Measurements from ENCODE around the gene CAND2.

Gene CAND2

DNA sequence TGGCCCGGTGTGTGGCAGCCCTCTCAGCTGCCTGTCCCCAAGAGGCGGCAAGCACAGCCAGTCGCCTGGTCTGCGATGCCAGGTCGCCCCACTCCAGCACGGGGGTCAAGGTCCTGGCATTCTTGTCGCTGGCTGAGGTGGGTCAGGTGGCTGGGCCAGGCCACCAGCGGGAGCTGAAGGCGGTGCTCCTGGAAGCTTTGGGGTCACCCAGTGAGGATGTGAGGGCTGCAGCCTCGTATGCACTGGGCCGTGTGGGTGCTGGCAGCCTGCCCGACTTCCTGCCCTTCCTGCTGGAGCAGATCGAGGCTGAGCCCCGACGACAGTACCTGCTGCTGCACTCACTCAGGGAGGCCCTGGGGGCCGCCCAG lies 20.8 kb downstream of the CAND2 start:
- TF ChIP-seq, protein P1, sequence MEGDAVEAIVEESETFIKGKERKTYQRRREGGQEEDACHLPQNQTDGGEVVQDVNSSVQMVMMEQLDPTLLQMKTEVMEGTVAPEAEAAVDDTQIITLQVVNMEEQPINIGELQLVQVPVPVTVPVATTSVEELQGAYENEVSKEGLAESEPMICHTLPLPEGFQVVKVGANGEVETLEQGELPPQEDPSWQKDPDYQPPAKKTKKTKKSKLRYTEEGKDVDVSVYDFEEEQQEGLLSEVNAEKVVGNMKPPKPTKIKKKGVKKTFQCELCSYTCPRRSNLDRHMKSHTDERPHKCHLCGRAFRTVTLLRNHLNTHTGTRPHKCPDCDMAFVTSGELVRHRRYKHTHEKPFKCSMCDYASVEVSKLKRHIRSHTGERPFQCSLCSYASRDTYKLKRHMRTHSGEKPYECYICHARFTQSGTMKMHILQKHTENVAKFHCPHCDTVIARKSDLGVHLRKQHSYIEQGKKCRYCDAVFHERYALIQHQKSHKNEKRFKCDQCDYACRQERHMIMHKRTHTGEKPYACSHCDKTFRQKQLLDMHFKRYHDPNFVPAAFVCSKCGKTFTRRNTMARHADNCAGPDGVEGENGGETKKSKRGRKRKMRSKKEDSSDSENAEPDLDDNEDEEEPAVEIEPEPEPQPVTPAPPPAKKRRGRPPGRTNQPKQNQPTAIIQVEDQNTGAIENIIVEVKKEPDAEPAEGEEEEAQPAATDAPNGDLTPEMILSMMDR (IDR thresholded peaks at IDR 0.05), result no peak

DNA sequence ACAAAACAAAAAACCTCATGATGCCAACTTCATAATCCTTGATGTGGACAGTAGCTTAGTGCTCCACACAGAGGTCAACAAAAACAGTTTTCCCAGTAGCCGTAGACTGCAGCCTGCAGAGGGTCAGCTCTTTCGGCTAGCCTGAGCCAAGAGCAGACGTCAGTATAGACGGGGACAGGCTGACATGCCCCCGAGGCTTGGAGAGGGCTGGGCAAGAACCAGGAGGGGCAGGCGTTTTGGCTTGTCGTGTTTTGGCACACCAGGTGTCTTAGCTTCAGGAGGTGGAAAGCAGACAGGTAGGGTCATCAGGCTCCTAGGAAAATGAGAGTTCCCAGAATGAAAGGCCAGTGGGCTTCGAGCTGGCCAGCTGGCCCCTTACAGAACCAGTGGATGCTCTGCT lies 21.8 kb downstream of the CAND2 start:
- TF ChIP-seq, protein P1 (IDR thresholded peaks at IDR 0.05), result no peak

GRCh38 chr3:12818773-12819172 lies 22.3 kb downstream of the CAND2 start:
- TF ChIP-seq, protein P1 (IDR thresholded peaks at IDR 0.05), result no peak

DNA sequence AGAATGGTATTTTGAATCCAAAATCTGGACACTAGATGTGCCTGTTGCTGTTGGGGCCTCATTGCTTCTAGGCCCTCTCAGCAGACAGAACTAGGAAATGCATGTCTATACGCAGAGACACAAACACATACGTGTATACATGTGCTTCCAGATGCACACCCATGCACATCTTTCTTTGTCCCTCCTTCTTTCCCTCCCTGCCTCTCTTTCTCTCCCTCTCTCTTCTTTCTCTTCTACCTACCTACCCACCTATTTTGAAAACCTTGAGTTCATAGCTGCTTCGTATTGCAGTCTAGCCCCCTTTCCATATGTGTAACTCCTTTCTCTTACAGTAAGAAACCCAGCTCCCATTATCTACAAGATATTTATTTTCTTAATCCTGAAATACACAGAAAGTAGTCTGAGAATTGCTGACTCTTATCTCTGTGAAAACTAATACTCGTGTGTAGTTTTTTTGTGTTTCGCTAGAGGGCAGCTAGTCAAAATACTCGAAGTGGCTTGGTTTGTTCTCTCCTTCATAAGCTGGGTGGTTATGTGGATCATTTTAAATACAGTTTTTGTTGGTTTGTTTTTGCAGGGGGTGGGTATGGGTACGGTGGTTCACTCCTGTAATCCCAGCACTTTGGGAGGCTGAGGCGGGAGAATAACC lies 26.4 kb downstream of the CAND2 start:
- TF ChIP-seq, protein P1 (IDR thresholded peaks at IDR 0.05), result peak; percentile 65

GRCh38 chr3:12824299-12824698 lies 27.8 kb downstream of the CAND2 start:
- TF ChIP-seq, protein P1 (IDR thresholded peaks at IDR 0.05), result no peak

- TF ChIP-seq, protein P1 (IDR thresholded peaks at IDR 0.05), result no peak
Observed at GRCh38 chr3:12825156-12825555, 28.7 kb downstream of the CAND2 start.

DNA sequence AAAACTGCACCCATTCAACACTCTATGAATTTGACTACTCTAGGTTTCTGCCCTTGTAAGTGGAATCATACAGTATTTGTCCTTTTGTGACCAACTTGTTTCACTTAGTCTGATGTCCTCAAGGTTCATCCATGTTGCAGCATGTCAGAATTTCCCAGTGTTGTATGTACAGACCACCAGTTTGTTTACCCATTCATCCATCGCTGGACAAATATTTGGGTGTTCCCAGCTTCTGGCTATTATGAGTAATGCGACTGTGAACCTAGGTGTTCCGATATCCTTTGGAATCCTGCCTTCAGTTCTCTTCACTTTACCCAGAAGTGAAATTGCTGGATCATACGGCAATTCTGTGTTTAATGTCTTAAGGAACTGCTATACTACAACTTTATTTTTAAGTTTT lies 32.3 kb downstream of the CAND2 start:
- TF ChIP-seq, protein P1 (IDR thresholded peaks at IDR 0.05), result no peak

DNA sequence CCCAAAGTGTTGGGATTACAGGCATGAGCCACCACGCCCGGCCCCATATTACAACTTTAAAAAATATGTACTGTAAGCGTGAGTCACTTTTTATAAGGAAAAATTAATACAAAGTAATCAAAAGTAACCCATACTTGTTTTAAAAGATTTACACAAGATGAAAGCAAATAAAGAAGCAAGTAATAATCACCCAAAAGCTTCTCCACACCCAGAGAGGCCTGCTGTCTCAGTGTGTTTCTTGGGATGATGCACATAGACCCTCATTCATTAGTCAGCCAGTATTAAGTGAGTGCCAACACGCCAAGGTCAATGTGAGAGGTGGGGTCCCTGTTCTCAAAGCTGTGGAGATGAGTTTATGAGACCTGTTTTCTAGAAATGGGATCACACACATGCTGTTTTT lies 32.9 kb downstream of the CAND2 start:
- TF ChIP-seq, protein P1 (IDR thresholded peaks at IDR 0.05), result no peak

Measured in LNCAP (cell line).